22Rv1 (cell line): ENCODE results near the gene ADRA1B.

Experiments used
- CTCF ChIP-seq: fragments of 450-650 bp; IDR thresholded peaks from 2 replicates; pipeline ENCODE4 v1.5.1; 2017; ENCODE audit warnings: mild to moderate bottlenecking
- ZFX ChIP-seq: fragments of 450-650 bp; IDR thresholded peaks from 2 replicates; pipeline ENCODE4 v1.6.1; 2017; ENCODE audit warnings: antibody characterized with exemption, borderline replicate concordance

- TF ChIP-seq CTCF: no peak
- no peak for TF ChIP-seq ZFX
Observed at GRCh38 chr5:159993194-159993593, 76.9 kb downstream of the ADRA1B start.
